HG03354 (cell line): Measurements from ENCODE around the gene OPHN1.
"Not testable (repeated sequence)": the region's sequence is repeated elsewhere in the genome, so short reads cannot be mapped to it uniquely, and the experiment has no call there.

ENCODE experiments used
- ATAC-seq: cut with Tn5 transposase; IDR thresholded peaks from one replicate; pipeline ENCODE4 v1.9.1; 2021; ENCODE audit warnings: mild to moderate bottlenecking; ENCODE audit not compliant: unreplicated experiment, poor library complexity, severe bottlenecking

Gene OPHN1

GRCh38 chrX:68428431-68428830 lies 4.9 kb downstream of the OPHN1 start:
- no peak for ATAC-seq

GRCh38 chrX:68424719-68425118 lies 8.6 kb downstream of the OPHN1 start:
- no peak for ATAC-seq

GRCh38 chrX:68422478-68422877 lies 10.8 kb downstream of the OPHN1 start:
- ATAC-seq: no peak

DNA sequence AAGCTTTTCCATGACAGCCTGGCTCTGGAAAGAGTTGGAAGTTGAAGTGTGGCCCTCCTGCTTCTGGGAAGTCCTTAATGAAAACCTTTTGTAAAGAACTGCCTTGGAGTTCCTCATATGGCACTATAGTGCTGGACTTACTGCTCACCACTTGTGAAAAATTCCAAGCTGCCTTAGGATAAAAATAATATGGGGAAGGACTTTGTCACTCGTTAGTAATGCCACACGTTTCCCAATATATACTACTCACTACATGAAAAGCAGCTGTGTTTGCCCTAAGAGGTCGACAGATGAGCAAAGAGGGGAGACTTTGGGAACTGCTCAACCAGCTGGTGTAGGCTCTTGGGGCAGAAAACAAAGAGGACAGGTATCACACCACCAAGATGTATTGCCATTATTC lies 11.7 kb downstream of the OPHN1 start:
- ATAC-seq: no peak

GRCh38 chrX:68420559-68420958 lies 12.7 kb downstream of the OPHN1 start:
- no peak for ATAC-seq

GRCh38 chrX:68419975-68420374 lies 13.3 kb downstream of the OPHN1 start:
- peak; percentile 60 for ATAC-seq

DNA sequence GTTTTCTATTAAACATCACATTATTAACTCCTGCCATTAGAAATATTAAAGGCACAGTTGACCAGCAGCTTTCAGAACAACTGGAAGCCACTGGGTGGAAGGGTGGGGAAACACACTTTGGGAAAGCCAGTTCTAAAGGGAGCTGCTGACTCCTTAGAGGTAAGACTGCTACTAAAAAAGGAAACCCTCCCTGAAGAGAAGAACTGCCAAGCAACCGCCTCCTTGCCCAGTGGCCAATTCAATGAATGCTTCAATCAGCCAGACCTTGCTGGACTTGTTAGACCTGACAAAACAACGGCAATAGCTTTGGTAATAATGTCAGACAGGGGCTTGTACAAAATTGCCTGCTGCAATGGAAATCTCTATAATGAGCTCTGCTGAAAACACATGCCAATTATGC lies 15.6 kb downstream of the OPHN1 start:
- ATAC-seq: no peak

GRCh38 chrX:68416592-68416991 lies 16.7 kb downstream of the OPHN1 start:
- no peak for ATAC-seq

- ATAC-seq: no peak
Observed at GRCh38 chrX:68415316-68415715, 18.0 kb downstream of the OPHN1 start.

- no peak for ATAC-seq
Observed at GRCh38 chrX:68413254-68413653, 20.0 kb downstream of the OPHN1 start.

DNA sequence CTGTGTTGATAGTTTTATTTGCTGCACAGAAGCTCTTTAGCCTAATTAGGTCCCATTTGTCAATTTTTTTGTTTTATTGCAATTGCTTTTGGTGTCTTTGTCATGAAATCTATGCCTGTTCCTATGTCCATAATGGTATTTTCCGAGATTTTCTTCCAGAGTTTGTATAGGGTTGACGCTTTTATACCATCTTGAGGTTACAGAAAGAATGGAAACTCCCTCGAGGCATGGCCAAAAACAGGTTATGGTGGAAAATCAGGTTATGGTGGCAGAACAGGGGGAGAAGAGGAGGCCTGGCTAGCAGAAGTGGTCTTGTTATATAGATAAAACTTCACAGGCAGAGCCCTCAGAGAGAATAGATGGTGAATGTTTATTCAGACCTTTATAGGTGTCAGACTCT lies 21.6 kb downstream of the OPHN1 start:
- no peak for ATAC-seq

- no peak for ATAC-seq
Observed at GRCh38 chrX:68409194-68409593, 24.1 kb downstream of the OPHN1 start.

DNA sequence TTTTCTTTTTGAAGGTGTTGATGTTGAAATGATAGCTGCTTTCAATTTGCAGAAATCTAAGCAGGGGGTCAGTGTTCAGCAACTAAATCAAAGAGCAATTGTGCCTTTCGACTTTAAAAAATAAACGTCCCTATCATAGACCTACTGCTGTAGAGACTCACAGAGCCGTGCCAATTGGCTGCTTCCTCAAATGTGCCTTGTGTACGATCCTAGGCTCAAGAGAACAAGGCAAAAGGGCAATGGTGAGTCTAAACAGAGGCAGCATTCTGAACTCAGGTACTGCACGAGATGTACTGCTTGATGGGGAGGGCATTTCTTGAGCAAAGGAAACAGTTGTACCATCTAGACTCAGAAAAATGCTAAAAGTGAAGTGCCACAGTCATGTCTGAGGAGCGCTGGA lies 29.8 kb downstream of the OPHN1 start:
- ATAC-seq: no peak

GRCh38 chrX:68403038-68403437 lies 30.3 kb downstream of the OPHN1 start:
- ATAC-seq: no peak

- no peak for ATAC-seq
Observed at GRCh38 chrX:68402094-68402493, 31.2 kb downstream of the OPHN1 start.

GRCh38 chrX:68398291-68398690 lies 35.0 kb downstream of the OPHN1 start:
- no peak for ATAC-seq

DNA sequence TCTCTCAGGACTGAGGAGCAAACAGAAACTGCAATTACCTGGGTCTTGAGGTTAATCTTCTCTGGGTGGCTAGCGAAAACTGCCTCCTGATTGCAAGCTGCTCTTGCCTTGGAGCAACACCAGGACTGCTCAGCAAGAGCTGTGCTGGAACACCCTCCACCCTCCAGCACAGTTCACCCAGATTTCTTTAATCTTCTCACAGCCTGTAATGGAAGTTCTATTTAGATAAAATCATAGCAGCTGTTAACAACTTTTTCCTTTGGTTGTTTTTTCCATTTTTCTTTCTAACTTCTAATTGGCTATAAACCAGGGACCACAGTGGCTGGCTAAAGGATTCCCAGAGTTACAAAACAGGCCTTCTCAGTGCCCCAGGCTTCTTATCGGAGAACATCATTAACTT lies 36.3 kb downstream of the OPHN1 start:
- no peak for ATAC-seq

DNA sequence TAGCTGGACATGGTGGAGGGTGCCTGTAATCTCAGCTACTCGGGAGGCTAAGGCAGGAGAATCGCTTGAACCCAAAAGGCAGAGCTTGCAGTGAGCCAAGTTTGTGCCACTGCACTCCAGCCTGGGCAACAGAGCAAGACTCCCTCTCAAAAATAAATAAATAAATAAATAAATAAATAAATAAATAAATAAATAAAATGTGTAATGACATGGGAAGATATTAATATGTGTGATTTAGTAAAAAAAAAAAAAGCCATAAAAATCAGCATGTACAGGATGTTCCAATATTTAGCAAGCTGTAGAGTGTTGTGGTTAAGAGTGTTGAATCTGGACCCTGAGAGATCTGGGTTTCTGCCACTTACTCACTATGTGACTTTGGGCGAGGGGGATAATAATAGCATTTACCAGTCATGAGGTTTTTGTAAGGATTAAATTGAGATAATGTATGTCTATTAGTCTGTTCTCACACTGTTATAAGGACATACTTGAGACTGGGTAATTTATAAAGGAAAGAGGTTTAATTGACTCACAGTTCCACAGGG lies 43.8 kb downstream of the OPHN1 start:
- ATAC-seq: not testable (repeated sequence)

- no peak for ATAC-seq
Observed at GRCh38 chrX:68387776-68388175, 45.5 kb downstream of the OPHN1 start.

DNA sequence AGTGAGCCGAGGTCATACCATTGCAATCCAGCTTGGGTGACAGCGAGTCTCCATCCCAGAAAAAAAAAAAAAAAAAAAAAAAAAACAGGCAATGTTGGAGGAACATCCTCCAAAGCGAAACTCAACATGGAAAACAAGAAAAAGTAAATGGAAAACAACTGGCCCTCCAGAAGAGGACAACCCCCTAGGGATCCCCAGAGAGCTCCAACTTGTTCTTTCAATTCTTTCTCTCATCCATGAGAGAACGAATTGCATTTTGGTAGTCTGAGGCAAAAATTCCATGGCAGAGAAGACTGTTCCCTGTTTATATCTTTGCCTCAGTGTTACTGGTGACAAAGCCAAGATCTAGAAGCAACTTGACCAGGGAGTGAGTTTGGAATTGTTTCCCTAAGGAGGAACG lies 49.8 kb downstream of the OPHN1 start:
- ATAC-seq: no peak

GRCh38 chrX:68377579-68377978 lies 55.7 kb downstream of the OPHN1 start:
- not testable (repeated sequence) for ATAC-seq

- no peak for ATAC-seq
Observed at GRCh38 chrX:68376373-68376772, 56.9 kb downstream of the OPHN1 start.
